GM21515 (cell line): ENCODE results near the gene LEFTY2.
"Not testable (repeated sequence)": the region's sequence is repeated elsewhere in the genome, so short reads cannot be mapped to it uniquely, and the experiment has no call there.

ENCODE experiments used
- ATAC-seq: cut with Tn5 transposase; IDR thresholded peaks from one replicate; pipeline ENCODE4 v1.9.1; 2021; ENCODE audit not compliant: unreplicated experiment

Gene LEFTY2

GRCh38 chr1:225908013-225908640 is 32.9 kb downstream of the LEFTY2 start:
- ATAC-seq = no peak

GRCh38 chr1:225907341-225907740 is 33.7 kb downstream of the LEFTY2 start:
- ATAC-seq = no peak

DNA sequence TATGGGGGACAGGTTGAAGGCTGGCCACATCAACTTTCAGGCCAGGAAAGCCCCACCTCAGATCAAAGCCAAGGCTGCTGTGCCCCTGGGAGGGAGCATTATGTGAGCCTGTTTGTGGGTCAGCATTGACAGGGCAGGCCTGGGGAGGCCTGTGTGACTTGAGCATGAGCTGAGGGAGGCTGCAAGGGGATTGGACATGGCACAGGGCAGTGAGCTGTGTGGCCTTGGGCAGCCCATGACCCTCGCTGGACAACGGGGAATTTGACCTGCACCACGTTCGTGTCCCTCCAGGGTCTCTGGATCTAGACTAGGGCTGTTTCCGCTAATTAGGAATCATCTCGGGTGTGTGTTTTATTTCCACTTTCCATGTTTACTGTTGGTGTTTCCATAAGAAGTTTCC is 34.6 kb downstream of the LEFTY2 start:
- ATAC-seq = no peak

DNA sequence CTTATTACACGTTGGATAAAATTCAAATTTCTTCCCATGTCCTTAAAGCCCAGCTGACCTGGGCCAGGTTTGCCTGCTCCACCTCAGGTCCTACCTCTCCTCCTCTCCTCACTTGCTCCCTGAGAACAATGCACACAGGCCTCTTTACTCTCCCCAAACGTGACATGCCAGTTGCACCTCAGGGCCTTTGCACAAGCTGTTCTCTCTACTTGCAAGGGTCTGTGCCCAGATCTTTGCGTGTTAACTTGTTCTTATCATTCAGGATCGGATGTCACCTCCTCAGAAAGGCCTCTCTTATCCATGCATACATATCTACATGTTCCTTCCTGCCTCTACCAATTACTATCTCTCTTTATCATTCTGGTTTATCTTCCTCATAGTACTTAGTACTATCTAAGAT is 37.4 kb downstream of the LEFTY2 start:
- ATAC-seq = no peak

DNA sequence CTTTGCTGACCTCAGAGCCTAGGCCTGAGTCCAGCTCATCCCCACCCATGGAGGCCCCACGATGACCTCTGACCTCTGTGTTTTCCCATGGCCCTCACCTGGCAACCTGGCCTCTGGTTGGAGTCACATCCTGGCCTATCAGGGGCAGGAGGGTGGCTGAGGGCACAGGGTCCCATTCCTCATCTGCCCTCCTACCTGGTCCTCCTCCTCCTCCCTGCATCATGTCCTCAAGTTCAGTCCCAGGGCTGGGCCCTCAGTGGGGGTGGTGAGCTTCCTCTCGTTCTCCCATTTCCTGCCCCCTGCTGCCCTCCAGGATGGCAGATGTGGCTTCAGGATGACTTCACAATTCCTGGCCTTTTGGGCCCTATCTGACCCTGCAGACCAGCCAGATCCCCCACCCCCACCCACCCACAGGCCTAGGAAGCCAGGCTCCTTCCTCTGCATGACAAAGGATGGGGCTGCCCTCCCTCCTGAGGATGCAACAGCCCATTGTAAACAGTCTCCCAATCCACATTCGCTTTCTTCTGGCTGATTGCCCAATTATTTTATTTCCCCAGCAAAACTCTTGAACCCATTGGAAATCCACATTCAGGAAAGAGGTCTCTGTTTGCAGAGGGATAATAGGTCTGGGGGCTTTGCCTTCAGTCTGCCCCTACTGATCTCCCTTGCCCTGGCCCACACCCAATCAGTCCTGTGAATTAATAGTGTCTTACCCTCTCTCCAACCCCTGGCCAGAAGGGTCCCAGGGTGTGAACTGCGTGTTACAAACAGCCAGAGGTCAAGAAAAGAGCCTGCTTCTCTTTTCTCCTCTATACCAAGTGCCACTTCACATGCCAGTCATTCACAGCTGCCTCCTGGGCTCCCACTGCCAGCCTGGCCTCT is 41.7 kb downstream of the LEFTY2 start:
- no peak for ATAC-seq

DNA sequence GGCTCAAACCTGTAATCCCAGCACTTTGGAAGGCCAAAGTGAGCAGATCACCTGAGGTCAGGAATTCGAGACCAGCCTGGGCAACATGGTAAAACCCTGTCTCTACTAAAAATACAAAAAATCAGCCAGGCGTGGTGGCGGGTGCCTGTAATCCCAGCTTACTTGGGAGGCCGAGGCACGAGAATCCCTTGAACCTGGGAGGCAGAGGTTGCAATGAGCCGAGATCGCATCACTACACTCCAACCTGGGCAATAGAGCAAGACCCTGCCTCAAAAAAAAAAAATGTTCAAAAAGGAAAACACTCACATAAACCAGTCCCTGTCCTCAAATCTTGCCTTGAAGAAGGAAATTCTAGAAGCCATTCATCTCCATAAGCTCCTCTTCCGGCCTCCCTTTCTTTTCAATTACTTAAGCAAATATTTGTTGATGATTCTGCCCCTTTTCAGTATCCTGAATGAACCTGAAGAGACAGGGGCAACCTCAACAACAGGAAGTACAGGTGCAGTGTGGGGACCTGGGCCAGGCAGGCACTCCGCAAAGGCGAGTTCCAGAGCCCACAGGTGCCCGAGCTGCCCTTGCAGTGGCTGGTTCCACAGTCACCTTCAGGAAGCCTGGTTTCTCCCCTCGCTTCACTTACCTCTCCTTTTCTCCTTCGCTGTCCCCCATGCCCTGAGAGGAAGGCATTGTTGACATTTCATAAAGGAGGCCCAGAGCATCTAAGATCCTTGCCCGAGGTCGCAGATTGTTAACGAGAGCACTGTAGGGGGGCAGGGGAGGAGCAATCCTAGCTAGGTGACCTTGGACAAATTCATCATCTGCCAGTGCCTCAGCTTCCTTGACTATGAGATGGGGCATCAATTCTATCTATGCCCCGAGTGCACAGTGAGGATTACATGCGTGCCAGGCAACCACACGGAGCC is 43.2 kb downstream of the LEFTY2 start:
- ATAC-seq = no peak

- ATAC-seq = peak; percentile 100
Observed at GRCh38 chr1:225896937-225897549, 44.0 kb downstream of the LEFTY2 start.

DNA sequence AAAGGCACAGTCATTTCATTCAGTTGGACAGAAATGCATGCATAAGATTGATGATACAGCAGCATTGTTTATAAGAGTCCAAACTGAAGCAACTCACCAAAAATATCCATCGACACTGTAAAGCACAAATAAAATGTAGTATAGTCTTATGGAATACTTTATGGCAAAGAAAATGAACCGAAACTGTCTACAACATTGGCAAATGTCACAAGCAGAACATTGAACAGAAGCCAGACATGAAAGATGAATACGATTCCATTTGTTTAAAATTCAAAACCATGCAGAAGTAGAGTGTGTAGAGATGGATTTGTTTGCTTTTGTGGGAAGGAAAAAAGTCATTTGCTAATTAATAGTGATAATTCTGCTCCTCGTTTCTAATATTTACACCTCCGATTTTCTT is 44.5 kb downstream of the LEFTY2 start:
- no peak for ATAC-seq

- ATAC-seq = no peak
Observed at GRCh38 chr1:225892307-225892706, 48.7 kb downstream of the LEFTY2 start.

- ATAC-seq = no peak
Observed at GRCh38 chr1:225891229-225891972, 49.6 kb downstream of the LEFTY2 start.

DNA sequence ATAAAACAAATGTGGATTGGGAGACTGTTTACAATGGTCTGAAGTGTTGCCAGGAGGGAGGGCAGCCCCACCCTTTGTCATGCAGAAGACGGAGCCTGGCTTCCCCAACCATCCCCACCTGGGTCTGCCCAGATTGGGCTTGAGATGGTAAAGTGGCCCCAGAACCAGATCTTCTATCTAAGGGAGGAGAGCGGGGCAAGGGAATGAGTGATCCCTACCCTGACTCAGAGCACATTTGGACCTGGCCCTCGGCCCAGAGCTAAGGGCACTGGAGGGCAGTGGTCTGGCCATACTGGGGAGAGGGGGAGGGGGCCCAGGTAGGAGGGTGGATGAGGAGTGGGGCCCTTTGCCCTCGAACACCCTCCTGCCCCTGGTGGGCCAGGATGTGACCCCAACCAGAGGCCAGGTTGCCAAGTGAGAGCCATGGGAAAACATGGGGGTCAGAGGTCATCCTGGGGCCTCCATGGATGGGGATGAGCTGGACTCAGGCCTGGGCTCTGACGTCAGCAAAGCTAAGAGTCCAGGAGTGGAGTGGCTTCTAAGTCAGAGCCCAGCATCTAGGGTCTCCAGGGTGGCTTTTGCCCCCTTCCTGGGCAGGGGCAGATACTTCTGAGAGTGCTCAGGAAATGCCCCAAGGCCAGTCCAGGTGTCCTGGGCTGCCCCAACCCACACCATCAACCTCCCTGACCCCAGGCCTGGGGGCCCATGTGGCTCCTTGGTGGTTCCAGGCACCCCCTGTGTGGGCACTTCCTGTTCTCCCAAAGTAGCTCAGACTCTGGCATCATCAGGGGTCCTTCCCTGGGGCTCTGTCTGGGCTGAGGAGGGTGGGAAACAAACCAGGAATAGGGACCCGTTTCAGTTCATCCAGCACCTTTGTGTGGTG is 50.4 kb downstream of the LEFTY2 start:
- ATAC-seq = no peak

DNA sequence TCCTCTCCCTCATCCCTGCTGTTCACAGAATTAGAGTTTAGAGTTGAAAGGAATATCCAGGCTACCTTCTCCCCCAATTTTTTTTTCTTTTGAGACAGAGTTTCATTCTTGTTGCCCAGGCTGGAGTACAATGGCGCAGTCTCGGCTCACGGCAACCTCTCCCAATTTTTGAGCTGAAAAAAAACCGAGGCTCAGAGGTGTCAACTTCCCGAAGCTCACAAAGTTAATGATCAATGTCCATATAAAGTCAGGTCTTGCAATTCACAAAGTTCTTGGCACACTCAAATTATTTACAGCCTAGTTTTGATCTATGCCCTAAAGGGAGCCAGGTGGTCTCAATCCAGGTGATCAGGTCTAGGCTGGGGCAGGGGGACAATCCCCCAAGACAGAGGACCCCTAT is 51.3 kb downstream of the LEFTY2 start:
- no peak for ATAC-seq

DNA sequence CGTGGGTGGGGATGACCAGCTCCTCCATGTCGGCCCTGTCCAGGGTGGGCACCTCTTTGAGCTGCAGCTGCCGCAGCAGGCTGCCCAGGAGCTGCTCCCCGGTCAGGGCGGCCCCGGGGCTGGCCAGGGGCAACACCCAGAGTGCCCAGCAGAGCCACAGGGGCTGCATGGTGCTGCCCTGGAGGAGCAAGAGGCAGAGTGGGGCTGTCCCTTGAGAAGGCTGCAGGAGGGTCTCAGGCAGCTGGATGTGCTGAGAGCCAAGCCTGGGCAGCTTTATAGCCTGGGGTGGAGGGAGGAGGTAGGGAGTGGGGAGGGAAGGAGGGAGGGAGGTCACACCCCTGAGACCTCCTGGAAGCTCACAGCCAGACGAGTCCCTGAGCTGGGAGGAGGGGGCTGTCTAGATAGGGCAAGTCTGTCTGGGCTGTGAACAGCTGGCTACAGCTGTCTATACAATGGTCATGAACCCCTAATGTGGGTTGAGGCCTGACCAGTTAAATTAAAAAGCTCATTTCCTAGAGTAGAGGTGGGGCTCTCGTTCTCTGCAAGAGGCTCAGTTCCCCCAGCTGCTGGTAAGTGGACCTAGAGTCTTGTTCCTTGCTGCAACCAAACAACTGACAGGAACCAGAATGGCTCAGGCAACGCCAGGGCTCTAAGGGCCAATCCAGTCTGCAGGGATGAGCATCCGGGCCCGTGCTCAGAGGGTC is 52.0 kb downstream of the LEFTY2 start, which contains the start of gene LEFTY1:
Gene LEFTY1, minus strand, starts transcription at position 249 of the 704 bp plus-strand sequence. Its CDS starts 80 bp downstream, at position 169.
- ATAC-seq = no peak

- no peak for ATAC-seq
Observed at GRCh38 chr1:225888289-225888897, 52.6 kb downstream of the LEFTY2 start.

- not testable (repeated sequence) for ATAC-seq
Observed at GRCh38 chr1:225887554-225888288, 53.3 kb downstream of the LEFTY2 start.

GRCh38 chr1:225887030-225887314 is 54.0 kb downstream of the LEFTY2 start:
- ATAC-seq = no peak
